NOMO-1 (cell line): ENCODE data around the gene PLBD2.
"Not testable (repeated sequence)": the region's sequence is repeated elsewhere in the genome, so short reads cannot be mapped to it uniquely, and the experiment has no call there.

Source experiments
- DNase-seq, 2 experiments: peaks; one replicate each; lab custom pipeline; 2025; ENCODE audit not compliant: unreplicated experiment in 2 of 2; lab: John Stamatoyannopoulos, UW

PLBD2 gene

GRCh38 chr12:113333877-113334785 lies 24.3 kb upstream of the PLBD2 start:
- DNase-seq = peak; percentile 67 to 73

- peak; percentile 57 to 82 for DNase-seq
Observed at GRCh38 chr12:113334786-113335539, 23.4 kb upstream of the PLBD2 start, which contains the start of gene SLC8B1. Gene SLC8B1, minus strand, starts transcription at chr12:113335109. Its CDS starts 2,231 bp downstream, at chr12:113332878.

- no peak for DNase-seq
Observed at GRCh38 chr12:113339540-113339939, 18.8 kb upstream of the PLBD2 start.

- DNase-seq = no peak
Observed at GRCh38 chr12:113340061-113340460, 18.3 kb upstream of the PLBD2 start.

GRCh38 chr12:113341535-113341934 lies 16.9 kb upstream of the PLBD2 start:
- DNase-seq = peak in 1 of 2 experiments; percentile 26

- DNase-seq = no peak
Observed at GRCh38 chr12:113345318-113345717, 13.1 kb upstream of the PLBD2 start.

- DNase-seq = no peak
Observed at GRCh38 chr12:113346353-113346752, 12.0 kb upstream of the PLBD2 start.

- no peak for DNase-seq
Observed at GRCh38 chr12:113347107-113347506, 11.3 kb upstream of the PLBD2 start.

GRCh38 chr12:113347892-113348291 lies 10.5 kb upstream of the PLBD2 start:
- no peak for DNase-seq

- DNase-seq = no peak
Observed at GRCh38 chr12:113348849-113349536, 9.4 kb upstream of the PLBD2 start.

GRCh38 chr12:113351089-113351488 lies 7.3 kb upstream of the PLBD2 start:
- no peak for DNase-seq

GRCh38 chr12:113354192-113354591 lies 4.2 kb upstream of the PLBD2 start:
- DNase-seq = not testable (repeated sequence)

- no peak for DNase-seq
Observed at GRCh38 chr12:113359133-113359938, 949 bp downstream of the PLBD2 start.

- no peak for DNase-seq
Observed at GRCh38 chr12:113359939-113360748, 1.8 kb downstream of the PLBD2 start.

- no peak for DNase-seq
Observed at GRCh38 chr12:113361574-113362370, 3.4 kb downstream of the PLBD2 start.

GRCh38 chr12:113364698-113365097 lies 6.3 kb downstream of the PLBD2 start:
- no peak for DNase-seq

GRCh38 chr12:113365639-113366395 lies 7.4 kb downstream of the PLBD2 start:
- no peak for DNase-seq

- DNase-seq = no peak
Observed at GRCh38 chr12:113366827-113367226, 8.4 kb downstream of the PLBD2 start.
